Breast epithelium (tissue), 3 donors: Measurements from ENCODE around the gene MAST1.

Experiments
- CTCF ChIP-seq, 3 donors: fragments of 450-650 bp; IDR thresholded peaks; one replicate each; pipeline ENCODE4 v1.5.1; 2016 to 2017; ENCODE audit warnings: antibody characterized with exemption in 3 of 3, mild to moderate bottlenecking in 3 of 3, moderate library complexity in 3 of 3
- POLR2A ChIP-seq: fragments of 450-650 bp; IDR thresholded peaks from one replicate; pipeline ENCODE4 v1.6.1; 2016; ENCODE audit warnings: antibody characterized with exemption, mild to moderate bottlenecking, moderate library complexity

- TF ChIP-seq CTCF (IDR thresholded peaks at IDR 0.05) (no peak), POLR2A (peak; percentile 40)
These were observed 43.0 kb downstream of the MAST1 start, which contains the start of gene DNASE2 for GRCh38 chr19:12881172-12881808.
